K562 (cell line): Measurements from ENCODE around the gene SEMA4F. TPM values are rescaled to one million over a fixed set of nuclear protein-coding genes. Genes with fewer than 3 reads are reported as not detected.

Experiments used
- JUND ChIP-seq, 2 experiments: IDR thresholded peaks; 2 replicates in 1 of 2; 3 replicates in 1 of 2; pipeline ENCODE4 v1.6.1; 2011; ENCODE audit warnings: borderline replicate concordance in 2 of 2, low read depth in 2 of 2, low read length in 2 of 2, improper control_type of control experiment in 1 of 2, missing biosample characterization in 1 of 2, missing genetic modification characterization in 1 of 2, missing genetic modification reagents in 1 of 2
- MCM7 ChIP-seq, 2 experiments: fragments of 450-650 bp; IDR thresholded peaks; 2 replicates each; pipeline ENCODE4 v1.6.1; 2016 to 2018
- RFX5 ChIP-seq: IDR thresholded peaks from 2 replicates; pipeline ENCODE4 v1.6.1; 2011; ENCODE audit warnings: low read depth, mild to moderate bottlenecking, improper control_type of control experiment, low read length
- SP2 ChIP-seq: IDR thresholded peaks from 2 replicates; pipeline ENCODE4 v1.6.1; 2011; ENCODE audit warnings: mild to moderate bottlenecking, low read depth, low read length, moderate library complexity; ENCODE audit not compliant: poor library complexity, severe bottlenecking; ENCODE audit errors: extremely low read depth
- STAT5B ChIP-seq: fragments of 250-450 bp; sonication (Bioruptor Pico); IDR thresholded peaks from 2 replicates; pipeline ENCODE4 v1.8.0; 2021; ENCODE audit warnings: mild to moderate bottlenecking, inconsistent platforms
- ZNF609 ChIP-seq: sonication (generic); formaldehyde crosslinking; IDR thresholded peaks from 2 replicates; pipeline ENCODE4 v1.8.1; 2023; ENCODE audit warnings: missing genetic modification reagents, mild to moderate bottlenecking, borderline replicate concordance
- polyA plus RNA-seq, 8 experiments: library from polyadenylated mRNA; depleted of rRNA in 4 of 8; stranded (reverse) in 5 of 8; unstranded in 3 of 8; fragments of >200 nt; fragmentation: Nextera tagmentation in 2 of 8; fragmentation: Illumina TruSeq in 1 of 8; extraction: Ambion mirVana in 2 of 8; extraction: Trizol in 1 of 8; gene quantifications; 2 replicates each; pipeline versions ENCODE4 v1.2.1 to v1.2.3, GENCODE V29; 2011 to 2014; ENCODE audit warnings: inconsistent platforms in 1 of 8, missing spikeins in 1 of 8
- total RNA-seq, 7 experiments: library from RNA; depleted of rRNA in 6 of 7; stranded (reverse); fragments of >200 nt in 6 of 7; fragmentation: Illumina TruSeq in 2 of 7; extraction: Trizol in 2 of 7; gene quantifications; 2 replicates each; pipeline versions ENCODE4 v1.2.1 to v1.2.3, GENCODE V29; 2011 to 2021; ENCODE audit warnings: low replicate concordance in 1 of 7
- TF ChIP-seq, protein P1 (sequence below): sonication (generic); formaldehyde crosslinking; IDR thresholded peaks from 2 replicates; pipeline ENCODE4 v1.8.0; 2022; ENCODE audit warnings: mild to moderate bottlenecking, missing genetic modification reagents

The SEMA4F gene
- total and polyA plus RNA-seq, 9 of the 15 experiments (the other 6 are each of a cell fraction or from before 2014, with no cell fraction given) = 0.08 to 1.6 (median 0.33) TPM

- TF ChIP-seq STAT5B (CRISPR knock-in tag) = no peak
- no peak for TF ChIP-seq RFX5
- no peak for TF ChIP-seq ZNF609 (CRISPR knock-in tag)
- TF ChIP-seq, protein P1, sequence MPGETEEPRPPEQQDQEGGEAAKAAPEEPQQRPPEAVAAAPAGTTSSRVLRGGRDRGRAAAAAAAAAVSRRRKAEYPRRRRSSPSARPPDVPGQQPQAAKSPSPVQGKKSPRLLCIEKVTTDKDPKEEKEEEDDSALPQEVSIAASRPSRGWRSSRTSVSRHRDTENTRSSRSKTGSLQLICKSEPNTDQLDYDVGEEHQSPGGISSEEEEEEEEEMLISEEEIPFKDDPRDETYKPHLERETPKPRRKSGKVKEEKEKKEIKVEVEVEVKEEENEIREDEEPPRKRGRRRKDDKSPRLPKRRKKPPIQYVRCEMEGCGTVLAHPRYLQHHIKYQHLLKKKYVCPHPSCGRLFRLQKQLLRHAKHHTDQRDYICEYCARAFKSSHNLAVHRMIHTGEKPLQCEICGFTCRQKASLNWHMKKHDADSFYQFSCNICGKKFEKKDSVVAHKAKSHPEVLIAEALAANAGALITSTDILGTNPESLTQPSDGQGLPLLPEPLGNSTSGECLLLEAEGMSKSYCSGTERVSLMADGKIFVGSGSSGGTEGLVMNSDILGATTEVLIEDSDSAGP (CRISPR knock-in tag) = no peak
- TF ChIP-seq MCM7 (IDR thresholded peaks at IDR 0.05) = no peak
- no peak for TF ChIP-seq JUND (IDR thresholded peaks at IDR 0.05; ENCODE audit: borderline replicate concordance, low read depth, low read length)
- TF ChIP-seq JUND (tag; IDR thresholded peaks at IDR 0.05; ENCODE audit: borderline replicate concordance, low read depth, low read length) = no peak
- TF ChIP-seq SP2 = no peak
These were observed 74.8 kb downstream of the SEMA4F start (continued) for GRCh38 chr2:74728842-74729241.
